ENCODE data around the gene OR11L1.

Gene OR11L1

DNA sequence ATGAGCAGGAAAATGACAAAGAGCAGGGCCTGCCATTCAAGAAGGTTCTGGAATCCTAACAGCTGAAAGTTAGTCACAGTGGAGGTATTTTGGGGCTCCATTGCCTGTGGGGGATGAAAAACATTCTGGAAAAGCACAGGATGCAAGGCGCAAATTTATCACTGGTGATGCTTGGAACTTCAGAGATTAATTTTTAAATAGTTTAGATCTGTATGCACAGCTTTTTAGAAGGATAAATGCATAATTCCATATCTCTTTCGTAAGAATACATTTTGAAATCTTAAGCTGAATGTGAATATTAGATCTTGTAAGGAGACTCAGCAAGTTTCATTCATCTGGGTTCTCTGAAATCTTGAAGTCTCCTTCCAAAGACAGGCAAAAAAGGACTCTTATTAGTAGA lies at the start of gene OR11L1:
Gene OR11L1, minus strand, starts transcription at position 101 of the 400 bp plus-strand sequence. Its CDS starts 0 bp downstream, at position 101.
- H3K4me3 Mint-ChIP-seq: no peak within 1 kb of the TSS
- CTCF ChIA-PET: interaction anchor here (0.8 kb wide), 1 partner anchor 16 kb away, joined by 4 read pairs; the partner anchor contains the start of gene TRIM58
- no peak for DNase-seq
- H3K9me3 Mint-ChIP-seq: no peaks in the 10 kb centered on the region
- no peaks in the 10 kb centered on the region for H3K36me3 Mint-ChIP-seq
- no peak within 1 kb of the TSS for H3K27ac Mint-ChIP-seq
- H3K27me3 Mint-ChIP-seq: no peaks in the 10 kb centered on the region
- no peaks in the 10 kb centered on the region for H3K4me1 Mint-ChIP-seq

DNA sequence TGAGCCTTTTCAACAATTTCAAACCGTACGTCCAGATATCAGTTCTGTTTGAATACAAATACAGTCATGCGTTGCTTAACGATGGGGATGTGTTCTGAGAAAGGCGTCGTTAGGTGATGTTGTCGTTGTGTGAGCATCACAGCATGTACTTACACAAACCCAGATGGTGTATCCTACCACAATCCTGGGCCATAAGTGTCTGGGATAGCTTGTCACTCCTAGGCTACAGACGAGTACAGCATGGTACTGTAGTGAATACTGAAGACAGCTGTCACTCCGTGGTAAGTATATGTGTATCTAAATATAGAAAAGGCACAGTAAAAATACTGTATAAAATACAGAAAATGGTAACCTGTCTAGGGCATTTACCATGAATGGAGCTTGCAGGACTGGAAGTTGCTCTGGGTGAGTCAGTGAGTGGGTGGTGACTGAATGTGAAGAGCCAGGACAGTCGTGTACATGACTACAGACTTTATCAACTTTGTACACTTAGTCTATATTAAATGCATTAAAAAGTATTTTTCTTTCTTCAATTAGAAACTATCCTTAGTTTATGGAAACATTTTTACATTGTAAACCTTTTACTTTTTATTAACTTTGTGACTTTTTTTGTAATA lies 43.2 kb upstream of the OR11L1 start:
- no peaks in the 10 kb centered on the region for H3K27me3 Mint-ChIP-seq
- H3K9me3 Mint-ChIP-seq: no peaks in the 10 kb centered on the region
- H3K36me3 Mint-ChIP-seq: no peaks in the 10 kb centered on the region
- no peak overlapping the region for H3K27ac Mint-ChIP-seq
- CTCF ChIA-PET: interaction anchor here (1.2 kb wide), 1 partner anchor 10 kb away, joined by 3 read pairs; the partner anchor contains the start of gene OR2W3
- H3K4me1 Mint-ChIP-seq: no peaks in the 10 kb centered on the region
- DNase-seq: no peak
- H3K4me3 Mint-ChIP-seq: no peak overlapping the region

DNA sequence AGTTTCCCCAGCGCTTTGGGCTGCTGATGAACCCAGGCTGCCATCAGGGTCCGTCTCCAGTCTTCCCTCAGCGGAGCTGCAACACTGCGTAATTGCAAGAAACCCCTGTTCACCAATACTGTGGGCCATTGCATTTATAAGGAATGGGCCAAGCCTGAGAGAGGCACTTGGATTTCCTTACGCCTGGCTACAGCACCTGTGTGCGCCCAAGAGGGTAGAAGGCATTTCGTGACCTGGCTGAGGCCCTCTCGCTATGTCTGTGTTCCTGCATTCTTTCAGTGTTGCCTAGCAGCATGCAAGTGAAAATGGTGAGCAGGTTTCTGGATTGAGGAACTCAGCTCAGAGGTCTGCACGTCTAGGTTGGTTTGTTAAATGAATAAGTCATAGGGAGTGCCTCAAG lies 41.6 kb upstream of the OR11L1 start:
- CTCF ChIA-PET: no interaction called here

GRCh38 chr1:247865416-247865815 lies 23.7 kb upstream of the OR11L1 start:
- Mint-ChIP-seq H3K36me3 (no peaks in the 10 kb centered on the region), H3K4me1 (no peaks in the 10 kb centered on the region), H3K4me3 (no peak overlapping the region), H3K27me3 (peaks cover 2% of the 10 kb centered on the region), H3K9me3 (peaks cover 4% of the 10 kb centered on the region), H3K27ac (no peak overlapping the region)
- CTCF ChIA-PET: no interaction called here
- no peak for DNase-seq

More for the DNA sequence above, 41.6 kb upstream of the OR11L1 start:
- Mint-ChIP-seq H3K27ac (no peak overlapping the region), H3K9me3 (no peaks in the 10 kb centered on the region), H3K36me3 (no peaks in the 10 kb centered on the region), H3K4me3 (no peak overlapping the region), H3K4me1 (no peaks in the 10 kb centered on the region), H3K27me3 (no peaks in the 10 kb centered on the region)
- DNase-seq: no peak

- peaks cover 1% of the 10 kb centered on the region for H3K9me3 Mint-ChIP-seq
- CTCF ChIA-PET: no interaction called here
- no peaks in the 10 kb centered on the region for H3K4me1 Mint-ChIP-seq
- no peaks in the 10 kb centered on the region for H3K36me3 Mint-ChIP-seq
- no peak overlapping the region for H3K4me3 Mint-ChIP-seq
- no peak overlapping the region for H3K27ac Mint-ChIP-seq
- peaks cover 7% of the 10 kb centered on the region for H3K27me3 Mint-ChIP-seq
- DNase-seq: no peak
Measured at GRCh38 chr1:247864644-247865043, 22.9 kb upstream of the OR11L1 start.

DNA sequence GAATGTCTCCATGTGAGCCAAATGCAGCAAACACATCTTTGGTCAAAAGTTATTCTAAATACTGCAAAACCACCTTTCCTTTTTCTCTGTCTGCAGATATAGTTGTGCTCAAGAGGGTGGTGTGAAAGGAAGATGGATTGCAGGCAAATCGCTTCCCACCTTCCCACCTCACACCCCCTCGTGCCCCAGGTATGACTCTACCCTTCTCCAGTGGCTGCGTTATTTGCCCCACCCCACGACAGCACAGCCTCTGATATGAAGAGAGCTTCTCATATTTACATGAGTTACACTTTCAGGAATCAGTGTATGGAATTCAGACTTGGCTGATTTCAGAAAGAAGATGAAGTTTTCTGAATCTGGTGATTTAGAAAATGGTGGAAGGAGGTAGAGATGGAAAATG lies 21.1 kb upstream of the OR11L1 start:
- DNase-seq: no peak
- no peak overlapping the region for H3K27ac Mint-ChIP-seq
- H3K4me1 Mint-ChIP-seq: peaks cover 8% of the 10 kb centered on the region
- CTCF ChIA-PET: no interaction called here
- peaks cover 21% of the 10 kb centered on the region for H3K27me3 Mint-ChIP-seq
- no peaks in the 10 kb centered on the region for H3K9me3 Mint-ChIP-seq
- H3K36me3 Mint-ChIP-seq: no peaks in the 10 kb centered on the region
- no peak overlapping the region for H3K4me3 Mint-ChIP-seq

DNA sequence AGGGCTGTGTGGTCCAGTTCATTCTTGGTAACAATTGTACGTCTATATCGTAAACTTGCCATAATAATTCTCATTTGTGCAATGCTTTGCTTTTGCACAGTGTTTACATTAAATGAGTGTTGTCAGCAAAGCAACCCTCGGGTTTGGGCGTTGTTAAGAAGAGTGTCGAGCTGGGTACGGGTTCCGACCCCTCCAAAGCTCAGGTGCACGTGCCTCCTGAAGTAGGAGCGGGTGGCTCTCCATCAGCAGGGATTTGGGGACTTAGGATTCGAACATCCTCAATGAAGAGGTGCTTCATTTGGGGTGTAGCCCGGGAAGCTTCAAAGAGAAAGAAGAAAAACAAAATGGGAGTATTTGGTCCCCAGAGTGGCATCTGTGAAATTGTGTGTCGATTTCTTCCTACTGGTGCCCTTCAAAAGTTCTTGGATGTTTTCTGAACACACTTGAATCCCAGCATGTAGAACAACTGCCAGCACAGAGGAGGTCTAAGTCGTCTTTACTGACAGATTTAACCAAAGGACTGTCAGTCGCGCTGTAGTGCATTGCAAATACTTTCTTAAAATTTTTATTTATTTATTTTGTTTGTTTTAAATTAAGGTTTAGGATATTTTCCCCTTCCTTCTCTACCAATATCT lies 16.4 kb upstream of the OR11L1 start:
- Mint-ChIP-seq H3K4me1 (peaks cover 13% of the 10 kb centered on the region), H3K36me3 (no peaks in the 10 kb centered on the region), H3K4me3 (peak overlapping the region; percentile 73), H3K9me3 (no peaks in the 10 kb centered on the region), H3K27me3 (peaks cover 47% of the 10 kb centered on the region), H3K27ac (no peak overlapping the region)
- CTCF ChIA-PET: interaction anchor here (1.3 kb wide), 2 partner anchors 16 to 48 kb away, joined by 3 to 4 read pairs; partner anchors contain the start of gene OR11L1
- no peak for DNase-seq

- CTCF ChIA-PET: interaction anchor here (1.3 kb wide), 3 partner anchors 15 to 49 kb away, joined by 3 to 4 read pairs (median 3); partner anchors contain the start of gene OR11L1
- H3K27me3 Mint-ChIP-seq: peaks cover 47% of the 10 kb centered on the region
- H3K4me3 Mint-ChIP-seq: peak within 1 kb of the TSS; percentile 73
- no peaks in the 10 kb centered on the region for H3K9me3 Mint-ChIP-seq
- H3K36me3 Mint-ChIP-seq: no peaks in the 10 kb centered on the region
- H3K27ac Mint-ChIP-seq: peak within 1 kb of the TSS; percentile 49
- peak; percentile 51 for DNase-seq
- peaks cover 13% of the 10 kb centered on the region for H3K4me1 Mint-ChIP-seq
Measured at GRCh38 chr1:247857069-247857984, 15.6 kb upstream of the OR11L1 start, which contains the start of gene TRIM58. Gene TRIM58, plus strand, starts transcription at chr1:247857187. Its CDS starts 60 bp downstream, at chr1:247857247.

DNA sequence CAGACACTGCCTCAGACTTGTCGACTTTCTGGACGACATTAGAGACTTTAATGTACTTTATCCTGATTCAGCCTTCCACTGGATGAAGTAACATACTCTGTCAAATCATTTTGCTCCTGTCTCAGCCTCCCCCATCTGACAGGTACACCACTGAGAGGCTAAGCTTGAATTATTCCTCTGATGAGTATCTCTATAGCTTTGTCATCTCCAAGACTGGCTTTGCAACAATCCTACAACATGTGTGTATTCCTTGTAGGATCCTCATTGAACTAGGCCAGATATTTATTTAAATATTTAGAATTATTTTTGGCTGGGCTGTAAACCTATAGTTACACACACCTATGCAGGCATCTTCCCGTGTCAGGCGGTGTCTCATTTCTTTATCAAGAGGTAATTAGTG lies 14.2 kb upstream of the OR11L1 start:
- CTCF ChIA-PET: interaction anchor here (0.8 to 1.3 kb wide), 2 partner anchors 23 to 41 kb away, joined by 3 read pairs; no protein-coding TSS in a partner anchor
- no peak overlapping the region for H3K4me3 Mint-ChIP-seq
- peaks cover 47% of the 10 kb centered on the region for H3K27me3 Mint-ChIP-seq
- no peak for DNase-seq
- no peaks in the 10 kb centered on the region for H3K36me3 Mint-ChIP-seq
- no peaks in the 10 kb centered on the region for H3K9me3 Mint-ChIP-seq
- H3K4me1 Mint-ChIP-seq: peaks cover 13% of the 10 kb centered on the region
- H3K27ac Mint-ChIP-seq: no peak overlapping the region

DNA sequence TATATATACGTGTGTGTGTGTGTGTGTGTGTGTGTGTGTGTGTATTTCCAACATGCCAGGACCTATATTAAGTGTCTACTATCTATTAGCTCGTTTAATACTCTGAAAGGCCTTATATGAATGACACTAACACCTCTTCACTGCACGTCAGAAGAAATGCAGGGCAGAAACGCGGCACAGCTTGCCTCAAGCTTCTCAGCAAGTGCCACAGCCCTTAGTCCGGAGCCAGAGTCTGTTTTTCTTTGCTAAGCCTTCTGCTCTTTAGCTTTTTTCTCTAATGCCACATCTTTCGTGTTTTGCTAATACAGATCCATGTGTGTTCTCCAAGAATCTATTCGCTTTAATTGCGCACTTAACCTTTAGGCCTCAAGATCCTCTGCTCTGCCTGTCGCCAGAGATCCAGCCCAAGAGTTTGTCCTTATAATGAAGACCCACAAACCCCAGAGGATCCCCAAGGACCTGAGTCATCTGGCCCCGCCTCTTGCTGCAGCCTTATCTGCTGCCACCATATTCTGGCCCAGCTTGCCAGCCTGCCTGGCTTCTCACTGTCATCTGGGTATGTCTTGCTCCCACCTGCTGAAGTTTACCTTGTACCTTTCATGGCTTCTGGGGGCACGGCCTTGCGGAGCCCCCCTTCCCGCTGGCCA lies 13.3 kb upstream of the OR11L1 start:
- H3K9me3 Mint-ChIP-seq: no peaks in the 10 kb centered on the region
- no peak overlapping the region for H3K4me3 Mint-ChIP-seq
- peaks cover 41% of the 10 kb centered on the region for H3K27me3 Mint-ChIP-seq
- H3K4me1 Mint-ChIP-seq: peaks cover 13% of the 10 kb centered on the region
- CTCF ChIA-PET: no interaction called here
- no peak overlapping the region for H3K27ac Mint-ChIP-seq
- no peaks in the 10 kb centered on the region for H3K36me3 Mint-ChIP-seq
- DNase-seq: no peak

GRCh38 chr1:247849616-247850015 lies 7.9 kb upstream of the OR11L1 start:
- H3K27me3 Mint-ChIP-seq: no peaks in the 10 kb centered on the region
- CTCF ChIA-PET: no interaction called here
- DNase-seq: no peak
- no peaks in the 10 kb centered on the region for H3K4me1 Mint-ChIP-seq
- H3K36me3 Mint-ChIP-seq: no peaks in the 10 kb centered on the region
- H3K27ac Mint-ChIP-seq: no peak overlapping the region
- no peaks in the 10 kb centered on the region for H3K9me3 Mint-ChIP-seq
- H3K4me3 Mint-ChIP-seq: no peak overlapping the region

DNA sequence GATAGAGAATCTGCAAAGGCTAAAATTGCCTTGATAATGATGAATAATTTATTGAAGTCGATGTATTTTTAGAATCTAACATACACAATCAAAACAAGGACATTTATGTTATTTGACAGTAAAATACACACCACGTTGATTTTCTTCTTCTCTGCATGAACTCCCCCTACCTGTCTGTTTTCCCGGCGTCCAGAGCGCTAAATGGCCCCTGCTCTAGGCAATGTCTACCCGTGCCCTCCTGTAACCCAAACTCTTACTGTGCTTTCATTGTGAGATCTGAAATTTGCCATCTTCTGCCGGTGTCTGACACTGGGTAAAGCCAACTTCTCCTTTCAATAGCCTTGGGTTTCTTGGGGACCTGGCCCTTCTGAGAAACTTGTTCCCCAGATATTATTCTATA lies 6.7 kb upstream of the OR11L1 start:
- H3K9me3 Mint-ChIP-seq: no peaks in the 10 kb centered on the region
- no peak overlapping the region for H3K27ac Mint-ChIP-seq
- no peaks in the 10 kb centered on the region for H3K36me3 Mint-ChIP-seq
- no peak for DNase-seq
- CTCF ChIA-PET: no interaction called here
- no peaks in the 10 kb centered on the region for H3K27me3 Mint-ChIP-seq
- no peak overlapping the region for H3K4me3 Mint-ChIP-seq
- H3K4me1 Mint-ChIP-seq: no peaks in the 10 kb centered on the region

DNA sequence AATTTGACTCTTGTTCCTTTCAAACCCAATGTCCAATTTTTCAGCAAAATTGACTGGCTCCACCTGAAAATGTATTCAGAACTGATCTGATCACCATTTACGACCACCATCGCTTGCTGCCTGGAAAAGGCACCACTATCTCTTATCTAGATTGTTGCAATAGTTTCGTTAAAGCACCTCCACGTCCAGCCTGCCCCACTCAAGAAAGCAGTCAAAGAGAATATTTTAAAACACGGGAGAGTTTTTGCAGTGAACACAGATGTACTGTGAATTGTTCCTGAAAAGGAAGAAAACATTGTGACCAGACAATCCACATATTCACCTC lies 4.0 kb upstream of the OR11L1 start:
- CTCF ChIA-PET: no interaction called here
- Mint-ChIP-seq H3K36me3 (no peaks in the 10 kb centered on the region), H3K9me3 (no peaks in the 10 kb centered on the region), H3K4me3 (no peak overlapping the region), H3K4me1 (no peaks in the 10 kb centered on the region), H3K27ac (no peak overlapping the region), H3K27me3 (no peaks in the 10 kb centered on the region)
- DNase-seq: no peak

Data from activated naive CD4-positive, alpha-beta T cell treated with anti-CD3 and anti-CD28 coated beads, Interleukin-2, amount 10 ng/mL, durations not matched to agents 7 days and 5 days (primary cell).